Activated CD8-positive, alpha-beta memory T cell treated with anti-CD3 and anti-CD28 coated beads, Interleukin-2, amount 50 U/mL, for 24 hours (primary cell): ENCODE results near the gene POLE2.
"Not testable (repeated sequence)": the region's sequence is repeated elsewhere in the genome, so short reads cannot be mapped to it uniquely, and the experiment has no call there.

Experiments used
- DNase-seq: peaks from one replicate; pipeline ENCODE4 v3.0.0-alpha.2; 2020; ENCODE audit errors: extremely low read depth

The POLE2 gene

GRCh38 chr14:49659526-49660455 is 28.2 kb downstream of the POLE2 start:
- no peak for DNase-seq

GRCh38 chr14:49657500-49657899 is 30.5 kb downstream of the POLE2 start:
- DNase-seq, result not testable (repeated sequence)

- no peak for DNase-seq
Measured at GRCh38 chr14:49654511-49654910, 33.5 kb downstream of the POLE2 start.

DNA sequence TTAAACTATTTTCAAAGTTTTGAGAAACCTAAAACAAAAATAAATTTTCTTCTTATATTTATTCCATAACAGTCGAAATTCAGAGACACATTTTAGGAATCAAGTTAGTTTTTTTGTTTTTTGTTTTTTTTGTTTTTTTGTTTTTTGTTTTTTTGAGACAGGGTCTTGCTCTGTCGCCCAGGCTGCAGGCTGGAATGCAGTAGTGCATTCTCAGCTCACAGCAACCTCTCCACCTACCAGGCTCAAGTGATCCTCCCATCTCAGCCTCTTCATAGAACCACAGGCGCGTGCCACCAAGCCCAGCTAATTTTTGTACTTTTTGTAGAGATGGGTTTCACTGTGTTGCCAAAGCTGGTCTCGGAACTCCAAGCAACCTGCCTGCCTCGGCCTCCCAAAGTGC is 34.5 kb downstream of the POLE2 start:
- DNase-seq, result no peak

- DNase-seq, result no peak
Measured at GRCh38 chr14:49642163-49642562, 45.9 kb downstream of the POLE2 start.

DNA sequence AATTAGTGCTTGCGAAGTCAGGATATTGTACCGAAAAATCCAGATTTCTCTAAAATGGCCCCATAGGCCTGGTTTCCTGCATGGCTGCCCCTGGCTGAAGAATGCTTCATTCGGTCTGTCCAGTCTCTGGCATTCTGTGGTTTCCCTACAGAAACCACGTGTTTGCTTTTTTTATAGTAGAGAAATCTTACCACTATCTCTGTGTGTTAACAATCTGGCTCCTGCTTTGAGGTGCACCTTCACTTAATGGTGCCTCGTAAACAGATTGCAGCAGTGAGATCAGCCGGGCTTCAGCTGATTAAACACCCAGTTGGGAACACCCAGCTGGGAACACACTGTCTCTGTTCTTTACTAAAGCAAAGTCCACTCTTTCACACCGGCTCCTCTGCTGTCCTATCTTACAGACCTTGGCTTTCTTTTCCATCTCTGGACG is 46.3 kb downstream of the POLE2 start:
- DNase-seq, result no peak

DNA sequence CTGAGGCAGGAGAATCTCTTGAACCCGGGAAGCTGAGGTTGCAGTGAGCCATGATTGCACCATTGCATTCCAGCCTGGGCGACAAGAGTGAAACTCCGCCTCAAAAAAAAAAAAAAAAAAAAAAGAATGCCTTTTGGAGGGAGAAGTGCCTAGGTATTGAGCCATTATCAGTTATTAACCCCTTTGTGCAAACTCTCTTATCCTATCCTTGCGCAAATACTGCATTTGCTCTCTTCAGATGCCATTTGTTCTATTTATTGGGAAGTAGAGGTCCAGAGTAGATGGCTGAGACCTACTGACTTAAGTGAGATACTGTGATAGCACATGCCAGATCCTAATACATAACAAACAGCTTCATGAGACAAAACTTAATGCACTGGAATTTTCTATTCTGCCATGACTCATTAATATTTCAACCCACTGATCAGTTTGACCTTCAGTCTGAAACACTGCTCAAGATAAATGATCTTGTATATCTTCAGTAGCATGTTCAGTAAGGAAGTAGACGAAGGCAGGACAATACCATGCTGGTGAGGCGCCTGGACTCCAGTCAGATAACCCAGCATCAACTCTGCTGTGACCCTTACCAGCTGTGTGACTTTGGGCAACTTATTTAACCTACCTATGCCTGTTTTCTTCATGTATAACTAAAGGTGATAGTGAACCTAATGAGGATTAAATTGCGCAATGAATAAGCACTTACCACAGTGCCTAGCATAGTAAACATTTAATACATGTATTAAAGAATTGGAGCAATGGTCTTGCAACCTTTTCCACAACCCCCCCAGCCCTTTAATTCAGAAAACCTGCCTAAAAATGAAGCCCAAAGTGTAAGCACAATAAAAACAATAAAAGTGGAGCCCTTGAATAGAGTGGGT is 47.2 kb downstream of the POLE2 start:
- no peak for DNase-seq

- DNase-seq, result no peak
Measured at GRCh38 chr14:49637534-49638078, 50.4 kb downstream of the POLE2 start.

DNA sequence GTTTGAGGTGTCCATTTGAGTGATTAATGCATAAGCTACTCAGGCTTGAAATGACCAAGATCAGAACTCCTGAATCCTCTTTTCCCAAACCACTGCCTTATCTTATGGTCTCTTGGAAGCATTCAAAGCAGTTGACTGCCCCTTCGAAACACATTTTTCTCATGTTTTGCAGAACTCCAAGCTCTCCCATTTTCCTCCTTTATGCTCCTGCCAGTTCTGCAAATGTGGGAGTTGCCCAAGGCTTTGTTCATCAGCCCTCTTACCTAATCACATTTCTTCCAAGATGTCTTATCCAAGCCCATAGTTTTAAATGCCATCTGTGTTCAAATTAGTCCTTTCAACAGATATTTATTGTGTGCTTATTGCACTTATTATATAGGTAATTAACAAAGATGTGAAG is 51.1 kb downstream of the POLE2 start:
- DNase-seq, result no peak

DNA sequence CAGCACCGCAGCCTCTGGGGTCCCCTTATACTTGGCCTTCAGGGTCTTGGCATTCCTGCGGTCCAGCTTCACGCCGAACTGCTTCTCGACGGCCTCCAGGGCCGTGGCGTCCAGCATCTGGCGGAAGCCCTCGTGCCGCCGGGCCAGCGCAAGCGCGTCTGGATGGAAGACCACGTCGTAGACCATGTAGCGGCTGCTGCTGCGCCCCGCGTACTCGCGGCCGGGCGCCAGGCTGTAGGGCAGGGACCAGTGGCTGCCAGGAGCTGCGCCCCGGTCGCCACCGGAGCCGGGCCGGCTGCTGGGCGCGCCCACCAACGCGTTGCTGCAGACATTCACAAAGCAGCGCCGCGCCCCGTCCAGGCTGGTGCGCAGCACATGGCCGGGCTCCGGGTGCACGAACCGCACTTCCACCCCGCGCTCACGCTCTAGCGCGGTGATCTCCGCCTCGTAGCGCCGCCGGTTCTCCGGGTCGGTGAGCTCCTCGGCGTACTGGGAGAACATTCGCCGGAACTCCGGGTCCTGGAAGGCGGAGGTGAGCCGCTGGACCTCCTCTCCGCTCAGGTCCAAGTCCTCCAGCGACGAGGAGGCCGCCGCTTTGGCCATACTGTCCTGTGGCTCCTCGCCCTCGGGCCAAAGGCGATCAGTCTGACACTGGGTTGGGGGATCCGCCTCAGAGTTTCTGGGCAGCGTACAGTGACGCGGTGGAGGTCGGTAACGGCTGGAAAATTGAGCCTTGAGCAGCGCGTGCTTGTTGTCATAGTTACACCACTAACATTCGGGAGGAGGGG is 53.3 kb downstream of the POLE2 start, which contains the start of gene DNAAF2:
TSS of gene DNAAF2 (minus strand) at position 698 of the 788 bp plus-strand sequence. CDS start at position 603, 95 bp downstream.
- no peak for DNase-seq

DNA sequence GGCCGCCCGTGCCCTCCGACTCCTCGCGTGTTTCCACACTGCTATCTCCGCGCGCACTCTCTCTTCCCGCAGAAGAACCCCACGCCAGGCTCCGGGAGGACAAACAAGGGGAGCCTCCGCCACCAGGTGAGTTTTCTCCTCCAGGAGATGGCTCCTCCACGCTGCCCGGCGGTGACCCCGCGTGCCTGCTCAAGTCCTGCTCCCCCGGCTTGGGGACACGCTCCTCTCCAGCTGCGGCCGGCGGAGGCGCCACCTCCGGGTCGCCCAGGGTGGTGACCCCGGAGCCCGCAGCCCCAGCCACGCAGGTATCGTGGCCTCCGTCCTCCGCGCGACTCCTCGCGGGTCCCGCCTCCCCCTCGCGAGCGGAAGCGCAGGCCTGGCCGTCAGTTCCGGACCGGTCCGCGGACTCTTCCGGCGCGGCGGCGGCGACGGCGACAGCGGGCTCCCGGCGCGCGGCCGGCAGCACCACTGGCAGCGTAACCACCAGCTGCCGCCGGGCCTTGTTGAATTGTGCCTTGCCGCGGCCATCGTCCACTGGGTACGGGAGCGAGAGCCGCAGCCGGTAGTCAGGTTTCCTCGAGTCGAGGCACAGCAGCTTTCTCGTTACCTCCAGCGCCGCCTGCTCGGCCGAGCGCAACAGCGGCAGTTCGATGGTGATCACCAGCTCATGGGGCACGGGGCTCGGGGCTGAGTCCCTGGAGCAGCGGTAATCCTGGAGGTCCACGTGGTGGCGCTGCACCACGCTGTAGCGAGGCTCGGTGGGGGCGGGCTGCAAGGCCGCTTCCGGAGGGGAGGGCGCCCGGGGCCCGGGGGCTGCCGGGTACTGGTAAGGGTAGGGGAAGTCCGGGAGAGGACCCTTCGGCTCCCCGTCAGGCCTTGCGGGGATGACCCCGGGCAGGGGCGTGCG is 54.1 kb downstream of the POLE2 start:
- peak; percentile 82 for DNase-seq

DNA sequence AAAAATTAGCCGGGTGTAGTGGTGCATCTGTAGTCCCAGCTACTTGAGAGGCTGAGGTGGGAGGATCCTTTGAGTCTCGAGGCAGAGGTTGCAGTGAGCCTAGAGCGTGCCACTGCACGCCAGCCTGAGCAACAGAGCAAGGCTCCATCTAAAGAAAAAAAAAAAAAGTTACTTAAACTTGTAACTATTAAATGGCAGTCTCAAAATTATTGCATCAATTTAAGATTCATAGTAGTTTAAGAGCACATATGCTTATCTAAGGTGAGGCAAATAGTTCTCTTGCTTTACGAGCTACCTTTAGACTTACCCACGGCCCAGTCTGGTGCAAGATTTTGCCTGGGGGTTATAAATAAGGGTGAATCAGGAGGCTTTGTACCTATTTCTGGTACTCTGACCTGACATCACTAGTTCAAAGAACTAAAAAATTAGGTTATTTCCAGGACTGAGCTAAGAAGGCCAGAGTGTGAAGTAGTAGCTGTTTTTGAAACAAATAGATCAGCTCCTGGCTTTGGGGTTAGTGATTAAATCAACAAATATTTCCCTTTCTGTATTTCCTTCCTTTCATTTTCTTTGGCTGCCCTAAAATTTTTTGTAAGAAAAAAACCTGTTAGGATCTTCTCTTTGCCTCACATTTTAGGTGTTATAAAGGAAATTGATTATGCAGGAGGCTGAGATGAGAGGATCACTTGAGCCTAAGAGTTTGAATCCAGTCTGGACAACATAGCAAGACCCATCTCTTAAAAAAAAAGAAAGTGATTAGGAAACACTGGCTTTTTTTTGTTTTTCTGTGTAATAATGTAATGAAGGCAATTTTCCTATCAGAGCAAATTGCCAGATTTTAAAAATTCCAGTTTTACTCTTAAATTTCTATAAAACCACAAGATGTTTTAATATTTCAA is 63.8 kb downstream of the POLE2 start:
- DNase-seq, result no peak

DNA sequence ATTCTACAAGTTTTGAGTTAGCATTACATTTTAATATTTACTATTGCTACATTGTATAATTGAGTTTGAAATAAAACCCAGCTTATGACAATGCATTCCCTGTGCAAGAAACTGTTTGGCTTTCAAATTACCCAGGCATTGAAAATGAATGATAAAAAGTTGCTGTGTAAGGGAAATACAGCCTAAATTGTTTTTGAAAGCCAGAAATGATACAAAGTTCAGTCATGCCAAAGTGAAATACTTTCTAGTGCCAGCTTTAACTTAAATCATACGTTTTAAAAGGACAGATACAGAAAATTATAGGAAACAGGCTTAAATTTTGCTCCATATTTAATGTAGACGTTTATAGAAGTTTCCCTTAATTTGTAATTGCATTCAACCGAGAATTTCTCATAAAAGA is 64.6 kb downstream of the POLE2 start:
- no peak for DNase-seq

DNA sequence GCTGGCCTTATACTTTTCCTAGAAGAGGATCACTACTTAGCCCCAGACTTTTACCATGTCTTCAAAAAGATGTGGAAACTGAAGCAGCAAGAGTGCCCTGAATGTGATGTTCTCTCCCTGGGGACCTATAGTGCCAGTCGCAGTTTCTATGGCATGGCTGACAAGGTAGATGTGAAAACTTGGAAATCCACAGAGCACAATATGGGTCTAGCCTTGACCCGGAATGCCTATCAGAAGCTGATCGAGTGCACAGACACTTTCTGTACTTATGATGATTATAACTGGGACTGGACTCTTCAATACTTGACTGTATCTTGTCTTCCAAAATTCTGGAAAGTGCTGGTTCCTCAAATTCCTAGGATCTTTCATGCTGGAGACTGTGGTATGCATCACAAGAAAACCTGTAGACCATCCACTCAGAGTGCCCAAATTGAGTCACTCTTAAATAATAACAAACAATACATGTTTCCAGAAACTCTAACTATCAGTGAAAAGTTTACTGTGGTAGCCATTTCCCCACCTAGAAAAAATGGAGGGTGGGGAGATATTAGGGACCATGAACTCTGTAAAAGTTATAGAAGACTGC is 65.9 kb downstream of the POLE2 start:
- no peak for DNase-seq

DNA sequence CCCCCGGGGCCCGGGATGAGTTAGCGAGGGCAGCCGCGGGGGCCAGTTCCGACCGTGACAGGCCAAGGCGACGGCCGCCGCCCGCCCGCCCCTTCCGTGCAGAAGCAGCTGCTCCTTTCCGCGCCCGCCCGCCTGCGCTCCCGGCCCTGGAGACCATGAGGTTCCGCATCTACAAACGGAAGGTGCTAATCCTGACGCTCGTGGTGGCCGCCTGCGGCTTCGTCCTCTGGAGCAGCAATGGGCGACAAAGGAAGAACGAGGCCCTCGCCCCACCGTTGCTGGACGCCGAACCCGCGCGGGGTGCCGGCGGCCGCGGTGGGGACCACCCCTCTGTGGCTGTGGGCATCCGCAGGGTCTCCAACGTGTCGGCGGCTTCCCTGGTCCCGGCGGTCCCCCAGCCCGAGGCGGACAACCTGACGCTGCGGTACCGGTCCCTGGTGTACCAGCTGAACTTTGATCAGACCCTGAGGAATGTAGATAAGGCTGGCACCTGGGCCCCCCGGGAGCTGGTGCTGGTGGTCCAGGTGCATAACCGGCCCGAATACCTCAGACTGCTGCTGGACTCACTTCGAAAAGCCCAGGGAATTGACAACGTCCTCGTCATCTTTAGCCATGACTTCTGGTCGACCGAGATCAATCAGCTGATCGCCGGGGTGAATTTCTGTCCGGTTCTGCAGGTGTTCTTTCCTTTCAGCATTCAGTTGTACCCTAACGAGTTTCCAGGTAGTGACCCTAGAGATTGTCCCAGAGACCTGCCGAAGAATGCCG is 66.7 kb downstream of the POLE2 start:
- DNase-seq, result no peak

DNA sequence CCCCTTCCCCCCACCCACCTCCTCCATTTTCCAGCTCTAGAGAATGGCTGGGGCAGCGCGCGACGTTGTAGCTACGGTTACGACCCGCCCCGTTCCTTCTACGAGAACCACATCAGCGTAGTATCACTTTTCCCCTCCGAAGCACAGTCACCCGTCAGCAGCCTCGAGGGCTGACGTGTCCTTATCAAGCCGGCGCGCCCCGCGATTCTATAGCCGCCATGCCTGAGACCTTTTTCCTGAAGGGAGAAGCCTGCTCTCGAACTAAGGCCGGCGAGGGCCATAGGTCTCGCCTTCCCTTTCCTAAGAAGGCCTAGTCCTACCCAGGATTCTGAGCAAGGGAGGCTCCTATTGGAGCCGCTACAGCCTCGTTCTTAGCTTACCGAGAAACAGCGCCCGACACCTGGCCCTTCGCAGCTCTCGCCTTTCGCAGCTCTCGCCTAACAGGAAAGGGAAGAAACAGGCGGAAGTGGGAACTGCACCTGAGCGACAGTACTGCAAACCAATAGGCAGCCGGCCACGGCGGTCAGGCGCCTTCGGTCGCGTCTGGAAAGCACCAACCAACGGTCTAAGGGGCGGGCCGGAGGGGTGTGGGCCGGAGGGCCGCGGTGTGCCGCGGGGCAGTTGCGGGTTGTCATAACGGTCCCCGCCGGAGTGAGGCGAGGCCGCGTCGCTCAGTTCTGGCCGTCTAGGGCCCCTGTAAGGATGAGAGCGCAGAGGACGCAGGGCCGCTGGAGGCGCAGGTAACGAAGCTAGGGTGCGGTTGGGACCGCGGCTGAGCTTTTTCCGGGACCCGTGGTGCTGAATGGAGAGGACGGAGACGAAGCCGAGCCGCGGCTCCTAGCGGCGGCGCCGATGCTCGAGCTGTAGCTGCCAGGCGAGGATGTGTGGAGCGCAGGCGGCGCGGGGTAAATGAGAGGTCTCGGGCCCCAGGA is 67.6 kb downstream of the POLE2 start, which contains the start of the genes MGAT2 and RPL36AL:
TSS of gene MGAT2 (plus strand) at position 618 of the 932 bp plus-strand sequence. CDS start 470 bp downstream, outside the sequence.
TSS of gene RPL36AL (minus strand) at position 445 of the 932 bp plus-strand sequence. CDS start 1,522 bp downstream, outside the sequence.
- DNase-seq, result peak; percentile 89

- no peak for DNase-seq
Measured at GRCh38 chr14:49619730-49620129, 68.3 kb downstream of the POLE2 start.
